Stimulated activated naive CD8-positive, alpha-beta T cell treated with anti-CD3 and anti-CD28 coated beads, Interleukin-15, Interleukin-2, amounts not matched to agents 100 U/mL and 50 U/mL, for 24 hours (primary cell): ENCODE results near the gene NQO1.

Experiments used
- ATAC-seq: fragments of 150-1000 bp; cut with Tn5 transposase; one replicate; pipeline ENCODE4 v1.10.0; 2021
- DNase-seq: peaks from one replicate; pipeline ENCODE4 v3.0.0; 2021

Gene NQO1

DNA sequence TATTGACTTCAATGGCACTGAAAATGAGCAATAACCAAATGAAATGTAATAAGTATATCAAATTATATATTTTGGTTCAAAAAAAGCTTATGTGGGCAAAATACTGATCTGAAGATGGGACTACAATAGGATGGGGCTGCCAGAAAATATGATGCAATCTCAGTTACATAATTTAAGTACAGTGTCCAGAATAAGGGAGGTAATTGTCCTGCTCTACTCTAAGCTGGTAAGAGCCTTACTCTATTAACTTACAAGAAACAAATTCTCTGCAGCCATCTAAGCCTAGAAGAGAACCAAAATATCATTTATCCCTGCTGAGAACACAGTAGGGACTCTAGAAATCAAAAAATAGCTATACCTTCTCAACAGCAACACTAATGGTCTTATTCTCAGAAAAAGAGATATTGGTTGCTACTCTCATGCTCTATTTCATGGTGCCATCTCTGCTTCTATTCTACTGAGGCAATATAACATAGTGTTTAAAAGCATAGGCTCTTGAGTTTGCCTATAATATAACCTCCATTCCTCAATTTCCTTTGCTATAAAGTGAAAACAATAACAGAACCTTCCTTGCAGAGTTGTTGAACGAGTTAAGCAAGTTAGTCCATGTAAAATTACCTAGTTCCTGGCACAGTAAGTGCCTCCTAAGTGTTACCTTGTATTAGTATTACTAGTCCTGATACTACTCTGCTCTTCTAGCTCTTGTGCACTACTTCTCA lies 19.9 kb downstream of the NQO1 start:
- ATAC-seq (no peak), DNase-seq (no peak)

- DNase-seq: no peak
These were observed 22.7 kb downstream of the NQO1 start for GRCh38 chr16:69703638-69704037.

DNA sequence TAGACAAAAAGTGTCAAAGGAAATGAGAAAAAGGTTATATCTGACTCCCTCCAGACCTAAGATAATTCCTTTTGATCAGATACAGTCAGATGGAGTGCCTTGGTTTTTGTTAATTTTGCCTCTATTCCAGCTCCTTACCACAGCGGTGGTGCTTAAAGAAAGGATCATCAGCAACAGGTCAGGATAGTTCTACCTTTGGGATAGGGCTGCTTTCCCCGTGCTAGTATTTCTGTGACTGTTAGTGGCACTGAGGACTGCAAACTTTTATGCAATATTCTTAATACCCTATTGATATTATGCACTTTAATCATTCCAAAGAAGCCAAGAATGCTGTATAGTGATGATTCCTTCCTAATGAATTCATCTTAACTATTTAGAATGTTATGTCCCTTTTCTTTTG lies 24.5 kb downstream of the NQO1 start:
- no peak for ATAC-seq

More at GRCh38 chr16:69703638-69704037, 22.7 kb downstream of the NQO1 start:
- no peak for ATAC-seq

GRCh38 chr16:69701452-69701851 lies 24.9 kb downstream of the NQO1 start:
- no peak for DNase-seq
- ATAC-seq: no peak

More for the DNA sequence above, 24.5 kb downstream of the NQO1 start:
- DNase-seq: no peak

DNA sequence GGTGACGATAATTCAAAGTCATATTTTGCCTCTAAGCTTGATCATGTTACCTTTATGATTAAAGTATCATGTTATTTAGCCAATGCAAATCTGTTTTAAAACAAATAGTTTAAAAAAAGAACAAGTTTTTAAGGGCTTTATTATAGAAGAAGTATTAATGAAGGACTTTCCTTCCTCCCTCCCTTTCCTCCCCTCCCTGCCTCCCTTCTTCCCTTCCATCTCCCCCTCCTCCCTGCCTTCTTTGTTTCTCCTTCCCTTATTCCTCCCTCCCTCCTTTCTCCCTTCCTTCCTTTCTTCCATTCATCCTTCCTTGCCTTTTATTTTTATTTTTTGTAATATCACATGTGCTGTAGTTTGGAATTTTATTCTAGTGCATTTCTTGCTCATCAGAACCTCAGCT lies 26.4 kb downstream of the NQO1 start:
- no peak for DNase-seq
- ATAC-seq: no peak

DNA sequence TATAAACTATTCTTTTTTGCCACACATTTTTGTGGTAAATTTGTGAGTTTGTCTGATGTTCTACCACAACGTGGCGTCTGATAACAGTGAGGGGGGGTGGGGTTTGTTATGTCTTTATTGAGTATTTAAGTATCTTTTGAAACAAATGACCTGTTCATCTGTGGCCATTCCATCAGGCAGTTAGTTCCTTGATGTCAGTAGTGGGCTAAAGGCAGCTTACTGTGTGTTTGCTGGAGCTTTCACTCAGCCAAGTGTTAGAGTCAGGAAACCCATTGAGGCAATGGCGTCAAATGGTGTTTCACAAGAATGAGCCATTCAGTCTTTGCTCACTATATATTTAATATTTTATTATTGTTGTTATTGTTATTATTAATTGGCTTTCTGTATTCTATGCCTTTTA lies 28.0 kb downstream of the NQO1 start:
- no peak for DNase-seq

DNA sequence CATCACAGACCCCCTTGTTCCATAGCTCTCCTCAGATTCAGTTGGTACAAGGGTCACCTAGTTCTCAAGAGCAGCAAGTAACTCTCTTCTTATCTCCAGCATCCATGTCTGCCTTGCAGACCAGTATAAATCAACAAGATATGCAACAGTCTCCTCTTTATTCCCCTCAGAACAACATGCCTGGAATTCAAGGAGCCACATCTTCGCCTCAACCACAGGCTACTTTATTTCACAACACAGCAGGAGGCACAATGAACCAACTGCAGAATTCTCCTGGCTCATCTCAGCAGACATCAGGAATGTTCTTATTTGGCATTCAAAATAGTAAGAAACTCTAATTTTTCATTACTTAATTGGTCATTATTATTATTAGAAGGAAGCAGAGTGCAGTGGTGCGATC lies 32.4 kb downstream of the NQO1 start:
- ATAC-seq: no peak
- DNase-seq: no peak

More for the DNA sequence above, 28.0 kb downstream of the NQO1 start:
- ATAC-seq: no peak

- DNase-seq: no peak
- peak; percentile 81 for ATAC-seq
These were observed 34.1 kb downstream of the NQO1 start for GRCh38 chr16:69691980-69692911.

GRCh38 chr16:69688589-69688988 lies 37.8 kb downstream of the NQO1 start:
- ATAC-seq: no peak

GRCh38 chr16:69680358-69680757 lies 46.0 kb downstream of the NQO1 start:
- ATAC-seq: no peak
- no peak for DNase-seq

More at GRCh38 chr16:69688589-69688988, 37.8 kb downstream of the NQO1 start:
- DNase-seq: no peak

DNA sequence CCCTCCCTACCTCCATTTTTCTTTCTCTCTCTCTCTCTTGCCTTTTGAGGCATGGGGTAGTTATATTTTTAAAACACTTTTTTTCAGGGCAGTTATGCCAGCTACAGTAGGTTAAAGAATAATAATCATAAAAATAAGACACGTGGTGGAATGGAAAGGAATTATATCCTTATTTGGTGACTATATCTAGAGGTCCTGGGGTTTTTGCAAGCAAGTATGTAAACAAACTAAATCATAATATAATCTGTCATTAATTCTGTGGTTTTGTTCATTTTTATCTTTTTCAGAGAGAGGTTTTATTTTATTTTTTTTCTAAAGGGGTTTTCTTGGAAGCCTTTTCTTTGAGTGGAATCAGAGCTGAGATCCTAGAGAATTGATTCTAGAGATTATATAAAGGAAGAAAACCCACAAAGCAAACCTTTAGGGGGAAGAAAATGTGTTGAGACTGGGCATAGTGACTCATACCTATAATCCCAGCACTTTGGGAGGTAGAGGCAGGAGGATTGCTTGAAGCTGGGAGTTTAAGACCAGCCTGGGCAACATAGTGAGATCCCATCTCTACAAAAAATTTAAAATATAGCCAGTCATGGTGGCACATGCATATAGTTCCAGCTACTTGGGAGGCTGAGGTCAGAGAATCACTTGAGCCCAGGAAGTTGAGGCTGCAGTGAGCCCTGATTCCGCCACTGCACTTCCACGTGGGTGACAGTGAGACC lies 53.2 kb downstream of the NQO1 start:
- ATAC-seq (no peak), DNase-seq (no peak)

GRCh38 chr16:69672315-69672997 lies 53.9 kb downstream of the NQO1 start:
- DNase-seq: no peak
- ATAC-seq: no peak

DNA sequence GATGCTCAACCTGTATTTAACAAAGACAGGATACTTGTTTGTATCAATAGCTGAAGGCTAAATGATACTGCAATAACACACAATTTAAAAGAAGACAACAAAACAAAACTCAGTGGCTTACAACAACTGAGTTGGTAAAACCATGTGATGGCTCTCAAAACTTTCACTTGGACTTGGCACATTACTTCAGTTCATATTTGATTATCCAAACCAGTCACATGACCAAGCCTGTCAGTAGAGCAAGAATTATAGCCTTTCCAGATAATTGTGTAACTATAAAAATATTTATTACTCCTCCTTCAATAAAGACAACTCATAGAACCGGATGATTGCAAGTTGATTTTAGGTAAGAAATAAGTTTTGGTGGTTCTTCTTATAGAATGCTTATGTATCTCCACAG lies 56.8 kb downstream of the NQO1 start:
- no peak for DNase-seq
- ATAC-seq: no peak

DNA sequence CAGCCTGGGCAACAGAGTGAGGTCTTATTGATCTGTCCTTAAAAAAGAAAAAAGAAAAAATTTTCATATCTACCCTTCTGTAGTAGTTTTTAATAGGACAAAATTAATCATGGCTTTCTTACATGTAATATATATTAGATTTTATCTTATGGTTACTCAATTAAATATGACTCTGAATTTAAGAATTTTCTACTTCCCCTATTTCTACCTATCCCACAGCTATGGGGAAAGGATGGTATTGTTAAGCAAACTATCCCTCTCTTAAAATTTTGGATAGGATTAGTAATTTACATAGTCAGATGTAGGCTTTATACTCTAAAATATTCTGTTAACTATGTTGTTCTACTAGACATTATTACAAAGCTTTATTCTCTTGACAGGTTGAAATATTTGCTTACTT lies 62.5 kb downstream of the NQO1 start:
- ATAC-seq: no peak
- no peak for DNase-seq

- ATAC-seq: no peak
- no peak for DNase-seq
These were observed 63.5 kb downstream of the NQO1 start for GRCh38 chr16:69662901-69663300.

GRCh38 chr16:69660166-69660565 lies 66.2 kb downstream of the NQO1 start:
- no peak for ATAC-seq
- no peak for DNase-seq
